Body of pancreas (tissue), 4 donors: ENCODE data around the gene CTTNBP2.

Experiments
- POLR2A ChIP-seq, 3 donors: fragments of 450-650 bp; IDR thresholded peaks; one replicate each; pipeline ENCODE4 v1.6.1; 2016; ENCODE audit warnings: antibody characterized with exemption in 3 of 3, mild to moderate bottlenecking in 2 of 3
- TF ChIP-seq, protein P1 (sequence below), 7 experiments: fragments of 450-650 bp in 4 of 7; fragments of 200-600 bp in 3 of 7; sonication (generic) in 3 of 7; IDR thresholded peaks; one replicate each; pipeline ENCODE4 v1.5.1; 2016 to 2019; ENCODE audit warnings: antibody characterized with exemption in 7 of 7

DNA sequence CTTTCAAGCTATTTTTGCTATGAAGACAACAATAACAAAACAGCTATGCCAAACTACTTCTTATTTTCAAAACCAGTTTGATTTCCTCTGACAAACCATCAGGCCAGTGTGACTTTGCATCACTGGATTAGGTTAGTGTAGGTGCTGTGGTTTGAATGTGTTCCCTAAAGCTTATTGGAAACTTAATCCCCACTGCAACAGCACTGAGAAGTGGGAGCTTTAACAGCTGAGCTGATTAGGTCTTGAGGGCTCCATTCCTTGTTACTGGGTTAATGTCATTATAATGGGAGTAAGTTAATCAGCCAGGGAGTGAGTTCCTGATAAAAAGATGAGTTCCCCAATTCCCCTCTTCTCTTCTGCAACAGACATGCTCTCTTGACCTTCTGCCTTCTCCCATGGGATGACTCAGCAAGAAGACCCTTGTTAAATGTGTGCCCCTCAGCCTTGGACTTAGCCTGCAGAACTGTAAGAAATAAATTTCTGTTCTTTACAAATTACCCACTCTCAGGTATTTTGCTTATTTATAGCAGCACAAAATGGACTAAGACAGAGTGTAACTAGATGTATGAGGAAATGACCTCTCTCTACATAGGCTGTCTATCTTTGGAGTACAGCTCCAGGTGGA lies 186.8 kb downstream of the CTTNBP2 start:
- TF ChIP-seq, protein P1, sequence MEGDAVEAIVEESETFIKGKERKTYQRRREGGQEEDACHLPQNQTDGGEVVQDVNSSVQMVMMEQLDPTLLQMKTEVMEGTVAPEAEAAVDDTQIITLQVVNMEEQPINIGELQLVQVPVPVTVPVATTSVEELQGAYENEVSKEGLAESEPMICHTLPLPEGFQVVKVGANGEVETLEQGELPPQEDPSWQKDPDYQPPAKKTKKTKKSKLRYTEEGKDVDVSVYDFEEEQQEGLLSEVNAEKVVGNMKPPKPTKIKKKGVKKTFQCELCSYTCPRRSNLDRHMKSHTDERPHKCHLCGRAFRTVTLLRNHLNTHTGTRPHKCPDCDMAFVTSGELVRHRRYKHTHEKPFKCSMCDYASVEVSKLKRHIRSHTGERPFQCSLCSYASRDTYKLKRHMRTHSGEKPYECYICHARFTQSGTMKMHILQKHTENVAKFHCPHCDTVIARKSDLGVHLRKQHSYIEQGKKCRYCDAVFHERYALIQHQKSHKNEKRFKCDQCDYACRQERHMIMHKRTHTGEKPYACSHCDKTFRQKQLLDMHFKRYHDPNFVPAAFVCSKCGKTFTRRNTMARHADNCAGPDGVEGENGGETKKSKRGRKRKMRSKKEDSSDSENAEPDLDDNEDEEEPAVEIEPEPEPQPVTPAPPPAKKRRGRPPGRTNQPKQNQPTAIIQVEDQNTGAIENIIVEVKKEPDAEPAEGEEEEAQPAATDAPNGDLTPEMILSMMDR (IDR thresholded peaks at IDR 0.05), result no peak
- no peak for TF ChIP-seq POLR2A (IDR thresholded peaks at IDR 0.05)
